ENCODE measurements around the gene ANKRD28.

The ANKRD28 gene

DNA sequence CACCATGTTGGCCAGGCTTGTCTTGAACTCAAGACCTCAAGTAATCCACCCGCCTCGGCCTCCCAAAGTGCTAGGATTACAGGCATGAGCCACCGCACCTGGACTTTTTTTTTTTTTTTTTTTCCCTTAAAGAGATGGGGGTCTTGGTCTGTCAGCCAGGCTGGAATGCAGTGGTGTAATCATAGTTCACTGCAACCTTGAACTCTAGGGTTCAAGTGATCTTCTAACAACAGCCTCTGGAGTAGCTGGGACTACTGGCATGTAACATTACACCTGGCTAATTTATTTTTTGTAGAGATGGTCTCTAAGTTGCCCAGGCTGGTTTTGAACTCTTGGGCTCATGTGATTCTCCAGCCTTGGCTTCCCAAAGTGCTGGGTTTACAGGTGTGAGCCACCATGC is 81.6 kb downstream of the ANKRD28 start:
- Histone ChIP-seq H3K27me3 (replicated peaks; ENCODE audit: control insufficient read depth, insufficient read depth, low read length) (no peaks in the 10 kb centered on the region), H3K9me3 (ENCODE audit: control insufficient read depth, low read length) (no peaks in the 10 kb centered on the region), H3K4me3 (ENCODE audit: low read length) (no peak overlapping the region), H3K9ac (ENCODE audit: low read length) (no peak overlapping the region), H3K4me1 (ENCODE audit: control insufficient read depth, insufficient read depth, low read length) (peaks cover 5% of the 10 kb centered on the region), H3K36me3 (ENCODE audit: control insufficient read depth, insufficient read depth, low read length, severe bottlenecking) (peaks cover 59% of the 10 kb centered on the region)
- no peak for DNase-seq (ENCODE audit: low read depth)

- DNase-seq (ENCODE audit: low read depth), result no peak
- H3K9ac ChIP-seq (ENCODE audit: low read length), result no peak overlapping the region
- H3K27me3 ChIP-seq (replicated peaks; ENCODE audit: control insufficient read depth, insufficient read depth, low read length), result no peaks in the 10 kb centered on the region
- H3K4me3 ChIP-seq (ENCODE audit: low read length), result no peak overlapping the region
- H3K36me3 ChIP-seq (ENCODE audit: control insufficient read depth, insufficient read depth, low read length, severe bottlenecking), result peaks cover 61% of the 10 kb centered on the region
- no peaks in the 10 kb centered on the region for H3K9me3 ChIP-seq (ENCODE audit: control insufficient read depth, low read length)
- peaks cover 5% of the 10 kb centered on the region for H3K4me1 ChIP-seq (ENCODE audit: control insufficient read depth, insufficient read depth, low read length)
Measured at GRCh38 chr3:15714448-15714847, 83.3 kb downstream of the ANKRD28 start.

- no peak for DNase-seq (ENCODE audit: low read depth)
- H3K4me3 ChIP-seq (ENCODE audit: low read length), result no peak overlapping the region
- no peaks in the 10 kb centered on the region for H3K9me3 ChIP-seq (ENCODE audit: control insufficient read depth, low read length)
- H3K9ac ChIP-seq (ENCODE audit: low read length), result no peak overlapping the region
- no peaks in the 10 kb centered on the region for H3K27me3 ChIP-seq (replicated peaks; ENCODE audit: control insufficient read depth, insufficient read depth, low read length)
- H3K36me3 ChIP-seq (ENCODE audit: control insufficient read depth, insufficient read depth, low read length, severe bottlenecking), result peaks cover 62% of the 10 kb centered on the region
- peaks cover 13% of the 10 kb centered on the region for H3K4me1 ChIP-seq (ENCODE audit: control insufficient read depth, insufficient read depth, low read length)
Measured at GRCh38 chr3:15713364-15713763, 84.4 kb downstream of the ANKRD28 start.

DNA sequence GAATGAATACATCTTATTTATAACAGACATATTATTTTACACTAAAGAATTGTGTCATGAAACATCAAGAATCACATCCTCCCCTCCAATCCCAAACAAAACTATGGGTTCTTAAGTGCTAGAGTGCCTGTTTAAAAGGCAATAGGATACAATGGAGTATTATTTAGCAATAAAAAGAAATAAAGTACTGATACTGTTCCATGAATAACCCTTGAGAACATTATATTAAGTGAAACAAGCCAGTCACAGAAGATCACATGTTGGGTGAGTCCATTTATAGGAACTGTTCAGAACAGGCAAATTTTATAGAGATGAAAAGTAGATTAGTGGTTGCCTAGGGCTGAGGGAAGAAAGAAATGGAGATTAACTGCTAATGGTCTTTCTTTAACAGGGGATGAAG is 86.5 kb downstream of the ANKRD28 start:
- Histone ChIP-seq H3K9ac (ENCODE audit: low read length) (no peak overlapping the region), H3K4me3 (ENCODE audit: low read length) (no peak overlapping the region), H3K27me3 (replicated peaks; ENCODE audit: control insufficient read depth, insufficient read depth, low read length) (no peaks in the 10 kb centered on the region), H3K4me1 (ENCODE audit: control insufficient read depth, insufficient read depth, low read length) (peaks cover 9% of the 10 kb centered on the region), H3K36me3 (ENCODE audit: control insufficient read depth, insufficient read depth, low read length, severe bottlenecking) (peaks cover 76% of the 10 kb centered on the region), H3K9me3 (ENCODE audit: control insufficient read depth, low read length) (no peaks in the 10 kb centered on the region)
- no peak for DNase-seq (ENCODE audit: low read depth)

DNA sequence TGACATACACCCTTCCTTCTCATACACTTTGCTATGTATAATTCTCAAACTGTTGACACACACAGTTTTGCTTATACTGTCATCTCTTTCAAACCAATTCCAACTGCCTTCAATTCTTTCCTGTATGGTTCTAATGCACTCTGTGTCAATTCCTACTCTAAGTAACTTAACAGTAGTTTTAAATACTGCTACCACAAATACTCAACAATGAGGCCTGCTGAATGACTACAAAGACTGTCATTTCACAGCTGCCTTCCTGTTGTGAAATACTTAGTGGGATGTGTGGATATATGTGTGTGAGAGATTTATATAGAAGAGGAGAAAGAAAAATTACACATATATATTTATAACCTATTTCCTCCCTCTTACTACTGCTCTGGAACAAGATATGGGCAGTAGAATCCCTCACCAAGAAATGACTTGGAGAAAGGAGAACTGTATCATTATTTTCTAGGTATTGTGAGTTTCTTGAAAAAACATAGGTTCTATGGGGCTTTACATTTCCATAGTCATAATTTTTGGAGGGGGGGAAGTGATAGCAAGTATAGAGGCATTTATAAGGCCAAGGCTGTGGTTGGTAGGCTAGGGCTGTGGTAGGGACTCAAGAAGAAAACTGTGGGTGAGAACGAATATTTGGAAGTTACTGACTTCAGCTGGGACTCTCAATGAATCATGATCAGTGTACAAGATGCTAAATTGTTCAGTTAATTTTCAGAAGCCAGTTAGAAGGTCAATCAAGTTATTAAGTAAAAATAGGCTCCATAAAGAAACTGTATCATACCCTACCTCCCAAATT is 88.7 kb downstream of the ANKRD28 start:
- Histone ChIP-seq H3K4me3 (ENCODE audit: low read length) (no peak overlapping the region), H3K36me3 (ENCODE audit: control insufficient read depth, insufficient read depth, low read length, severe bottlenecking) (peaks cover 85% of the 10 kb centered on the region), H3K4me1 (ENCODE audit: control insufficient read depth, insufficient read depth, low read length) (peaks cover 9% of the 10 kb centered on the region), H3K9ac (ENCODE audit: low read length) (no peak overlapping the region), H3K9me3 (ENCODE audit: control insufficient read depth, low read length) (no peaks in the 10 kb centered on the region), H3K27me3 (replicated peaks; ENCODE audit: control insufficient read depth, insufficient read depth, low read length) (no peaks in the 10 kb centered on the region)
- peak; percentile 53 for DNase-seq (ENCODE audit: low read depth)

DNA sequence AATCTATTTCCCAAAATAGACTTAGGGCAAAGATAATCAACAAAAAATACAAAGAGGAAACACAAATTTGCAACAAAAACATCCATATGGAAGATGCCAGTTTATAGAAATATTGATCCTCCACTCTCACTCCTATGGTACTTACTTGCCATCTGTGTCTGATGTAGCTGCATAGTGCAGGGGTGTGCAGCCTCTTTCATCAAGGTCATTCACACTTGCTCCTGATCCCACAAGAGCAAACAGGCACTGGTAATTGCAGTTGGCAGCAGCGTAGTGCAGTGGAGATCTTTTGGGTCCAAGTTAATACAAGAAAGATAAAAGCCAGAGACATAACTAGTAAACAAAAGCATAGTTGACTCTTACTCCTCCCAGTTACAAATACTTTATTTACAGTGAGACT is 90.0 kb downstream of the ANKRD28 start:
- Histone ChIP-seq H3K9me3 (ENCODE audit: control insufficient read depth, low read length) (no peaks in the 10 kb centered on the region), H3K9ac (ENCODE audit: low read length) (no peak overlapping the region), H3K4me1 (ENCODE audit: control insufficient read depth, insufficient read depth, low read length) (peaks cover 9% of the 10 kb centered on the region), H3K4me3 (ENCODE audit: low read length) (no peak overlapping the region), H3K36me3 (ENCODE audit: control insufficient read depth, insufficient read depth, low read length, severe bottlenecking) (peaks cover 85% of the 10 kb centered on the region), H3K27me3 (replicated peaks; ENCODE audit: control insufficient read depth, insufficient read depth, low read length) (no peaks in the 10 kb centered on the region)
- DNase-seq (ENCODE audit: low read depth), result no peak

DNA sequence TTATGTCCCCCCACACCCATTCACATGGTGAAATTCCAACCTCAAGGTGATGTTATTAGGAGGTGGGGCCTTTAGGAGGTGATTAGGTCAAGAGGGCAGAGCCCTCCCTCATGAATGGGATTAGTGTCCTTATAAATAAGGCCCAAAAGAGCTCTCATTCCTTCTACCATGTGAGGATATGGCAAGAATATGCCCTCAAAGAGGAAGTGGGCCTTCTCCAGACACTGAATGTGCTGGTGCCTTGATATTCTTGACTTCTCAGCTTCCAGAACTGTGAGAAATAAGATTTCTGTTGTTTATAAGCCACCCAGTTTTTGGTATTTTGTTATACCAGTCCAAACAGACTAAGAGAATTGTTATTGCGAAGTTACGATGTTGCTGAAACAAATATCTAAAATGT is 94.4 kb downstream of the ANKRD28 start:
- no peak for DNase-seq (ENCODE audit: low read depth)
- Histone ChIP-seq H3K4me3 (ENCODE audit: low read length) (no peak overlapping the region), H3K36me3 (ENCODE audit: control insufficient read depth, insufficient read depth, low read length, severe bottlenecking) (peaks cover 55% of the 10 kb centered on the region), H3K9me3 (ENCODE audit: control insufficient read depth, low read length) (no peaks in the 10 kb centered on the region), H3K9ac (ENCODE audit: low read length) (no peak overlapping the region), H3K27me3 (replicated peaks; ENCODE audit: control insufficient read depth, insufficient read depth, low read length) (no peaks in the 10 kb centered on the region), H3K4me1 (ENCODE audit: control insufficient read depth, insufficient read depth, low read length) (no peaks in the 10 kb centered on the region)

DNA sequence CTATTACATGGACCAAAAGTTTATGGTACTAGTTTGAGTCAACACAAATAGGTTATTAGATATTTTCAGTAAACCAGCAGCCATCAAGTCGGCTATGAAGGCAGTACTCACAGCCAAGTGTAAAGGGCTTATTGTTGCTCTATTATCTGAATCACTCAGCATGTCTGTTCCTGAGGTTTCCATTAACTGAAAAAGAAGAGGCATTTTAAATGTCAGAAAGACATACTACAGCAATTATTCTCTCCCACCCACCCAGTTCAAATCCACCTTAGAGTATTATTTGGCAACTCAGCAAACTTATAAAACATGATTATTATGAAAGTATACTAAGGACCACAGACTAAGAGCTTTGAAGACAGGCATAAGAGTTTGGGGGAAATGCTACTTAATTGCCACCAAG is 103.2 kb downstream of the ANKRD28 start:
- no peaks in the 10 kb centered on the region for H3K27me3 ChIP-seq (replicated peaks; ENCODE audit: control insufficient read depth, insufficient read depth, low read length)
- H3K36me3 ChIP-seq (ENCODE audit: control insufficient read depth, insufficient read depth, low read length, severe bottlenecking), result peaks cover 76% of the 10 kb centered on the region
- H3K4me3 ChIP-seq (ENCODE audit: low read length), result no peak overlapping the region
- H3K4me1 ChIP-seq (ENCODE audit: control insufficient read depth, insufficient read depth, low read length), result no peaks in the 10 kb centered on the region
- DNase-seq (ENCODE audit: low read depth), result no peak
- H3K9me3 ChIP-seq (ENCODE audit: control insufficient read depth, low read length), result no peaks in the 10 kb centered on the region
- H3K9ac ChIP-seq (ENCODE audit: low read length), result no peak overlapping the region

GRCh38 chr3:15693355-15693754 is 104.4 kb downstream of the ANKRD28 start:
- H3K36me3 ChIP-seq (ENCODE audit: control insufficient read depth, insufficient read depth, low read length, severe bottlenecking), result peaks cover 89% of the 10 kb centered on the region
- H3K9me3 ChIP-seq (ENCODE audit: control insufficient read depth, low read length), result no peaks in the 10 kb centered on the region
- H3K9ac ChIP-seq (ENCODE audit: low read length), result no peak overlapping the region
- H3K4me1 ChIP-seq (ENCODE audit: control insufficient read depth, insufficient read depth, low read length), result no peaks in the 10 kb centered on the region
- H3K4me3 ChIP-seq (ENCODE audit: low read length), result no peak overlapping the region
- no peaks in the 10 kb centered on the region for H3K27me3 ChIP-seq (replicated peaks; ENCODE audit: control insufficient read depth, insufficient read depth, low read length)
- DNase-seq (ENCODE audit: low read depth), result no peak

DNA sequence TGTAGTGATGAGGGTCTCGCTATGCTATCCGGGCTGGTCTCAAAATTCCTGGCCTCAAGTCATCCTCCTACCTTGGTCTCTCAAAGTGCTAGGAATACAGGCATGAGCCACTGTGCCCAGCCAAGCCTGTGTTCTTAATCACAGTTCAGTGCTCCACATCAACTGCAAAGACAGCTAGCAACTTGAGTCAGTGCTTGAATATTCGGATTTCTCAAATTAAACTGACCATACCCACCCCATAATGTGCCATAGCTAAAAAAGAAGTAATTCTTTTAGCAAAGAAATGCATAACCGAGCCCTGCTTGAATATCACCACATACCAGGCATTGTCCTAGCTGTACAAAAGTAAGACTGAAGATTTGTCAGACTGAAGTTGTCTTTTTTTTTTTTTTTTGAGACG is 107.0 kb downstream of the ANKRD28 start:
- no peaks in the 10 kb centered on the region for H3K27me3 ChIP-seq (replicated peaks; ENCODE audit: control insufficient read depth, insufficient read depth, low read length)
- no peak overlapping the region for H3K4me3 ChIP-seq (ENCODE audit: low read length)
- H3K9me3 ChIP-seq (ENCODE audit: control insufficient read depth, low read length), result no peaks in the 10 kb centered on the region
- no peak for DNase-seq (ENCODE audit: low read depth)
- no peak overlapping the region for H3K9ac ChIP-seq (ENCODE audit: low read length)
- H3K36me3 ChIP-seq (ENCODE audit: control insufficient read depth, insufficient read depth, low read length, severe bottlenecking), result peaks cover 96% of the 10 kb centered on the region
- no peaks in the 10 kb centered on the region for H3K4me1 ChIP-seq (ENCODE audit: control insufficient read depth, insufficient read depth, low read length)

- Histone ChIP-seq H3K9me3 (ENCODE audit: control insufficient read depth, low read length) (no peaks in the 10 kb centered on the region), H3K9ac (ENCODE audit: low read length) (no peak overlapping the region), H3K36me3 (ENCODE audit: control insufficient read depth, insufficient read depth, low read length, severe bottlenecking) (peaks cover 96% of the 10 kb centered on the region), H3K27me3 (replicated peaks; ENCODE audit: control insufficient read depth, insufficient read depth, low read length) (no peaks in the 10 kb centered on the region), H3K4me1 (ENCODE audit: control insufficient read depth, insufficient read depth, low read length) (no peaks in the 10 kb centered on the region), H3K4me3 (ENCODE audit: low read length) (no peak overlapping the region)
- DNase-seq (ENCODE audit: low read depth), result no peak
Measured at GRCh38 chr3:15690230-15690629, 107.5 kb downstream of the ANKRD28 start.

GRCh38 chr3:15685927-15686326 is 111.9 kb downstream of the ANKRD28 start:
- Histone ChIP-seq H3K9ac (ENCODE audit: low read length) (no peak overlapping the region), H3K27me3 (replicated peaks; ENCODE audit: control insufficient read depth, insufficient read depth, low read length) (no peaks in the 10 kb centered on the region), H3K4me1 (ENCODE audit: control insufficient read depth, insufficient read depth, low read length) (peaks cover 35% of the 10 kb centered on the region), H3K36me3 (ENCODE audit: control insufficient read depth, insufficient read depth, low read length, severe bottlenecking) (peaks cover 82% of the 10 kb centered on the region), H3K9me3 (ENCODE audit: control insufficient read depth, low read length) (no peaks in the 10 kb centered on the region), H3K4me3 (ENCODE audit: low read length) (no peak overlapping the region)
- DNase-seq (ENCODE audit: low read depth), result no peak
